ENCODE results near the gene GJD4.

The GJD4 gene

GRCh38 chr10:35644050-35644950 lies 39.2 kb downstream of the GJD4 start:
- Histone ChIP-seq H3K36me3 (ENCODE audit: control insufficient read depth, insufficient read depth, low read length) (no peaks in the 10 kb centered on the region), H3K27me3 (ENCODE audit: control insufficient read depth, insufficient read depth, low read length) (peaks cover 2% of the 10 kb centered on the region; the same call in 1 of the 2 replicates), H3K4me3 (ENCODE audit: low read length) (peak overlapping the region; percentile 84; the same call in 1 of the 2 replicates), H3K4me1 (ENCODE audit: control insufficient read depth, insufficient read depth, low read length) (peaks cover 2% of the 10 kb centered on the region), H3K9me3 (ENCODE audit: control insufficient read depth, insufficient read depth, low read length) (no peaks in the 10 kb centered on the region), H3K27ac (ENCODE audit: low read length) (no peak overlapping the region)
- no peak for DNase-seq (ENCODE audit: low read depth, low spot score)
- WGBS (ENCODE audit: insufficient coverage, insufficient read length), result no CpG with 5 or more reads among the region's 13 CpGs

- Histone ChIP-seq H3K4me3 (ENCODE audit: low read length) (no peak overlapping the region), H3K36me3 (ENCODE audit: control insufficient read depth, insufficient read depth, low read length) (no peaks in the 10 kb centered on the region), H3K4me1 (ENCODE audit: control insufficient read depth, insufficient read depth, low read length) (no peaks in the 10 kb centered on the region), H3K27ac (ENCODE audit: low read length) (no peak overlapping the region), H3K27me3 (ENCODE audit: control insufficient read depth, insufficient read depth, low read length) (no peaks in the 10 kb centered on the region), H3K9me3 (ENCODE audit: control insufficient read depth, insufficient read depth, low read length) (no peaks in the 10 kb centered on the region)
- no peak for DNase-seq (ENCODE audit: low read depth, low spot score)
- no CpG with 5 or more reads among the region's 3 CpGs for WGBS (ENCODE audit: insufficient coverage, insufficient read length)
Measured at GRCh38 chr10:35650894-35651293, 45.8 kb downstream of the GJD4 start.

DNA sequence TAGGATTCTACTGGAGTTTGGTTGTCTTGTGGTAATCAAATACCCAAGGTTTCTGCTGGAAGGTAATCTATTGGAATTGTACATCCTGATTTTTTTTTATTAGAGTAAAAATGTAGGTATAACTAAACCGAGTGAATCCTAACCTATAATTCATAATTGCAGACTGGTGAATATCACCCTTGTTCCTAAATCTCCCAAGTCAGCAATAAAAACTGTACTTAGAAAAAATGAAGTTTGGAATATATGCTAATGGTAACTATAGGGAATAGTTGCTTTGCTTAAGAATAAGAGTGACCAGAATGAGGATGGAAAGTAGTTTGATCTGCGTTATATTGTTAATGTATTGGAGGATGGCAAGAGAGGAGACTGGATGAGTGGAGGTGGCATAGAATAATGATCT lies 47.7 kb downstream of the GJD4 start:
- Histone ChIP-seq H3K27ac (ENCODE audit: low read length) (no peak overlapping the region), H3K9me3 (ENCODE audit: control insufficient read depth, insufficient read depth, low read length) (no peaks in the 10 kb centered on the region), H3K27me3 (ENCODE audit: control insufficient read depth, insufficient read depth, low read length) (no peaks in the 10 kb centered on the region), H3K36me3 (ENCODE audit: control insufficient read depth, insufficient read depth, low read length) (no peaks in the 10 kb centered on the region), H3K4me1 (ENCODE audit: control insufficient read depth, insufficient read depth, low read length) (0 out of 2 replicates have a peak, but pooled peaks cover 1% of the 10 kb centered on the region), H3K4me3 (ENCODE audit: low read length) (no peak overlapping the region)
- DNase-seq (ENCODE audit: low read depth, low spot score), result no peak
- no CpG with 5 or more reads among the region's 2 CpGs for WGBS (ENCODE audit: insufficient coverage, insufficient read length)

GRCh38 chr10:35657621-35658020 lies 52.5 kb downstream of the GJD4 start:
- no peak overlapping the region for H3K27ac ChIP-seq (ENCODE audit: low read length)
- H3K4me3 ChIP-seq (ENCODE audit: low read length), result no peak overlapping the region
- no peak for DNase-seq (ENCODE audit: low read depth, low spot score)
- WGBS (ENCODE audit: insufficient coverage, insufficient read length), result no CpG with 5 or more reads among the region's 5 CpGs
- no peaks in the 10 kb centered on the region for H3K27me3 ChIP-seq (ENCODE audit: control insufficient read depth, insufficient read depth, low read length)
- no peaks in the 10 kb centered on the region for H3K36me3 ChIP-seq (ENCODE audit: control insufficient read depth, insufficient read depth, low read length)
- no peaks in the 10 kb centered on the region for H3K9me3 ChIP-seq (ENCODE audit: control insufficient read depth, insufficient read depth, low read length)
- H3K4me1 ChIP-seq (ENCODE audit: control insufficient read depth, insufficient read depth, low read length), result 0 out of 2 replicates have a peak, but pooled peaks cover 1% of the 10 kb centered on the region
